HG03575 (cell line): Measurements from ENCODE around the gene NXF2.
"Not testable (repeated sequence)": the region's sequence is repeated elsewhere in the genome, so short reads cannot be mapped to it uniquely, and the experiment has no call there.

Source experiments
- ATAC-seq: cut with Tn5 transposase; IDR thresholded peaks from one replicate; pipeline ENCODE4 v1.9.1; 2021; ENCODE audit not compliant: unreplicated experiment, insufficient number of reproducible peaks, low FRiP score; ENCODE audit errors: extremely low read depth

Gene NXF2, protein sequence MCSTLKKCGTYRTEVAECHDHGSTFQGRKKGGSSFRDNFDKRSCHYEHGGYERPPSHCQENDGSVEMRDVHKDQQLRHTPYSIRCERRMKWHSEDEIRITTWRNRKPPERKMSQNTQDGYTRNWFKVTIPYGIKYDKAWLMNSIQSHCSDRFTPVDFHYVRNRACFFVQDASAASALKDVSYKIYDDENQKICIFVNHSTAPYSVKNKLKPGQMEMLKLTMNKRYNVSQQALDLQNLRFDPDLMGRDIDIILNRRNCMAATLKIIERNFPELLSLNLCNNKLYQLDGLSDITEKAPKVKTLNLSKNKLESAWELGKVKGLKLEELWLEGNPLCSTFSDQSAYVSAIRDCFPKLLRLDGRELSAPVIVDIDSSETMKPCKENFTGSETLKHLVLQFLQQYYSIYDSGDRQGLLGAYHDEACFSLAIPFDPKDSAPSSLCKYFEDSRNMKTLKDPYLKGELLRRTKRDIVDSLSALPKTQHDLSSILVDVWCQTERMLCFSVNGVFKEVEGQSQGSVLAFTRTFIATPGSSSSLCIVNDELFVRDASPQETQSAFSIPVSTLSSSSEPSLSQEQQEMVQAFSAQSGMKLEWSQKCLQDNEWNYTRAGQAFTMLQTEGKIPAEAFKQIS

DNA sequence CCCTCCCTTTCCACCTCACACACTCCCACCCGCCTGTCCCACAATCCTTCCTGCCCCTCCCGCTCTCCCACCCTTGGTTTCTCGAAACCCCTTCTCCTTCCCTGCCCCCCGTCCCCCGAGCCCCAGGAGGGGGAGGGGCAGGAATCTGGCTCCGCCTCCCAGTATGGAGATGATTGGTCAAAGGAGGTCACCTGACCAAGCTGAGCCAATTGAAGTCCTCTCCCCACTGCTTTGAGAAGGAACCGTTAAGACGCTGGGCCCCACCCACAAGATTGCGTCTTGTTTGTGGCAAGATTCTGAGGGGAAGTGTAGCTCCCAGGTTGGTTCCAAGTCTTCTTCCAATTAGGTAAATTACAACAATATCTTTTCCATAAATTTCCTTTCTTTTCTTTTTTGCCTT lies at the start of gene NXF2:
Gene NXF2 (plus strand): TSS at position 275 of the 400 bp plus-strand sequence. CDS start 59,912 bp downstream, outside the sequence.
- not testable (repeated sequence) for ATAC-seq

DNA sequence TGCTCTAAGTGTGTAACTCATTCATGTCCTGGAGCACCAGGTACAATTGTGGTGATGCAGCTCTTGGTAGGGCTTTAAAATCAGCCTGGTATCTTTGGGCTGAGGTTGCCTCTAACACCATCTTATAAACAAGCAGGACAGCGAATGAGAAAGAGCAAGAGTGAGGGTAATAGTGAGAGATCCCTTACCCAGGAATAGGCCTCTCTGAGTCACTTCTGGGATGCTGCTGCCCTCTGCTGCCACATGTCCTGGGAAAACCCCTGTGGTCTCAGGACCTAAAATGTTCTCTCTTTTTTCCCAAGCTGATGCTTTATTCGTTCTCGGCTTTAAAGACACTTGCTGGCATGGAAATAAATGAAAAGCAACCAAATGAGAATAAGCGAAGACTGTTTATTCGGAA lies 39.0 kb upstream of the NXF2 start:
- not testable (repeated sequence) for ATAC-seq

DNA sequence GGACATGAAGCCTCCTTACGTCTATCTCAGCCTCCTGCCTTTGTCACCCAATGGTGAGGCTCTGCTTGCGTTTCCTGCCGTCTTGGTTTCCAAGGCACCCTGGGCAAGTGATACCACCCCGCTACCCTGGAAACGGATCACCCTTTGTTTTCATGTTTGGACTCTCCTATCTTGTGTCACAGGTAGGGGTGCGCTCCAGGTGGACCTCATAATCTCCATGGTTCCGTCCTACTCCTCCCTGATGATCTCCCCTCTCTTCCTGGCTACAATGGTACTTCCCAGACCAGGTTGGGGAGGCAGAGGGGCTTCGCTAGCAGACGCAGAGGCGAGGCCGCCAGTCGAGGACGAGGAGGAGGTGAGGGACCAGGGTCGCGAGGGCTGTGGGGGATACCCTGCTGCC lies 32.0 kb upstream of the NXF2 start, which contains the start of gene TCP11X1:
Gene TCP11X1 (plus strand): TSS at position 316 of the 400 bp plus-strand sequence.
- ATAC-seq, result not testable (repeated sequence)

DNA sequence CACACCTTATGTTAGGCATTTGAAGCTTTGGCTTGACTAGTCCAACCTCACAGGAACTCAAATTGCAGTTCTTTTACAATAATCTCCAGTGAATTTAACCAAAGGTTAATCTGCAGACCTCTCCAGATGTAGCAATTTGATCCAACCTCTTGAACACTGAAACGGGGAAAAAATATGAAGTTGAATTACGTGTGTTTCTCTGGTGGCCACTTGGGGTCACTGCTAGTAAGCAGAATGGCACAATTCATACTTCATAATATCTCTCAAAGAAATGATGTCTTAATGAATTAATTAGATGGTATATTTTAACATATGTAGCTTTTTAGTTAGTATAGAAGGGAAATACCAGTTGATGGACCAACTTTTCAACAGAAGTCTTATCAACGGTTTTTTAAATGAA lies 30.5 kb upstream of the NXF2 start:
- not testable (repeated sequence) for ATAC-seq

DNA sequence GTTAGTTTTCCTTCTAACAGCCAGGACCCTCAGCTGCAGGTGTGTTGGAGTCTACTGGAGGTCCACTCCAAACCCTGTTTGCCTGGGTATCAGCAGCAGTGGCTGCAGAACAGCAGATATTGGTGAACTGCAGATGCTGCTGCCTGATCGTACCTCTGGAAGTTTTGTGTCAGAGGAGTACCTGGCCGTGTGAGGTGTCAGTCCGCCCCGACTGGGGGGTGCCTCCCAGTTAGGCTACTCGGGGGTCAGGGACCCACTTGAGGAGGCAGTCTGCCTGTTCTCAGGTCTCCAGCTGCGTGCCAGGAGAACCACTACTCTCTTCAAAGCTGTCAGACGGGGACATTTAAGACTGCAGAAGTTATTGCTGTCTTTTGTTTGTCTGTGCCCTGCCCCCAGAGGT lies 11.3 kb upstream of the NXF2 start:
- not testable (repeated sequence) for ATAC-seq

DNA sequence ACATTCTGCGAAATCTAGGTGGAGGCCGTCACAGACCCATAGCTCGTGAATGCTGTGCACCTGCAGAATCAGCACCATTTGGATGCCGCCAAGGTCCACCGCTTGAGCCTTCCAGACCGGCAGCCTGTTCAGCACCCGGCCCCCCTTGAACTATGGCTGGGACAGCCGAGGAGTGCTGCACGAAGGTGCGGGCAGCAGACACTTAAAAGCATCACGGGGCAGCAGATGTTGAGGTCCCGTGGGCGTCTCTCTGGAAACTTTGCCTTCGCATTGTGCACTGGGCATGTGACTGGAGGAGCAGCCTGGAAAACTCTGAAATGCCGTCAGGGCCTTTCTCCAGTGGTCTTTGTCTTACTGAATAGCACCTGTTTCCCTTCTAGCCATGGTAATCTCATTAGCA lies 6.7 kb upstream of the NXF2 start:
- ATAC-seq, result not testable (repeated sequence)

DNA sequence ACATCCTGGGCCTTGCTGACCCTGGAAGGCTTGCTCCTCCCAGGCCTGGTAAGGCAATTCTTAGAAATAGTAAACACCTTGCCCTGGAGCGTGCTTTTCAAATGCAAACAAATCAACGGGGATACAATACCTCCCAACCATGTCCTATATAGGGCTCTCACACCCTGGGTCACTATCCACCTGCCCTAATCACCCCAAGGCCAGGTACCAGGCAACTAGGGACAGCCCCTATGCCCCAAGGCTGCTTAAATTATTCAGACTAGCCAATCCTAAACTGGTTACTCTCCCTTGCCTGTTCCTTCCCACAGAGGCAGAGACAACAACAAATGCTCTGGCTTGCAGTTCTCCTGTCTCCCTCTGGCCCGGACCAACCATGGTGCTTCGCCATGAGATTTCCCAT lies 25.3 kb downstream of the NXF2 start:
- ATAC-seq, result not testable (repeated sequence)

DNA sequence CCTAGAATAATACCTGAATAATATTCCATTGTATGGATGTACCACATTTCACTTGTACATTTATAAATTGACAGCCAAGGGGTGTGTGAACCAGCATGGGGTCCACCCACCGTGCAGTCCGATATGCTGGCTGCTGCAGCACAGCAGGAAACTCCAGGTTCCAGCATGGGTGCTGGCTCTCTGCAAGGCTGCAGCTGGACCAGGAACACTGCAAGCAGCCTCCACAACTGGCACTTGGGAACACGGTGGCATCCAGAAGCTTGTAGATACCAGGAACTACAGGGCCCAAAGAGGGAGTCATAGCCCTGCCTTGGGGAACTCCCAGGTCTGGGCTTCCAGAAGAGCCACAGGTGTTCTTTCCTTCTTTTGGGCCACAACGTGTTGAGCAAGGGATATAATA lies 91.2 kb downstream of the NXF2 start:
- no peak for ATAC-seq

DNA sequence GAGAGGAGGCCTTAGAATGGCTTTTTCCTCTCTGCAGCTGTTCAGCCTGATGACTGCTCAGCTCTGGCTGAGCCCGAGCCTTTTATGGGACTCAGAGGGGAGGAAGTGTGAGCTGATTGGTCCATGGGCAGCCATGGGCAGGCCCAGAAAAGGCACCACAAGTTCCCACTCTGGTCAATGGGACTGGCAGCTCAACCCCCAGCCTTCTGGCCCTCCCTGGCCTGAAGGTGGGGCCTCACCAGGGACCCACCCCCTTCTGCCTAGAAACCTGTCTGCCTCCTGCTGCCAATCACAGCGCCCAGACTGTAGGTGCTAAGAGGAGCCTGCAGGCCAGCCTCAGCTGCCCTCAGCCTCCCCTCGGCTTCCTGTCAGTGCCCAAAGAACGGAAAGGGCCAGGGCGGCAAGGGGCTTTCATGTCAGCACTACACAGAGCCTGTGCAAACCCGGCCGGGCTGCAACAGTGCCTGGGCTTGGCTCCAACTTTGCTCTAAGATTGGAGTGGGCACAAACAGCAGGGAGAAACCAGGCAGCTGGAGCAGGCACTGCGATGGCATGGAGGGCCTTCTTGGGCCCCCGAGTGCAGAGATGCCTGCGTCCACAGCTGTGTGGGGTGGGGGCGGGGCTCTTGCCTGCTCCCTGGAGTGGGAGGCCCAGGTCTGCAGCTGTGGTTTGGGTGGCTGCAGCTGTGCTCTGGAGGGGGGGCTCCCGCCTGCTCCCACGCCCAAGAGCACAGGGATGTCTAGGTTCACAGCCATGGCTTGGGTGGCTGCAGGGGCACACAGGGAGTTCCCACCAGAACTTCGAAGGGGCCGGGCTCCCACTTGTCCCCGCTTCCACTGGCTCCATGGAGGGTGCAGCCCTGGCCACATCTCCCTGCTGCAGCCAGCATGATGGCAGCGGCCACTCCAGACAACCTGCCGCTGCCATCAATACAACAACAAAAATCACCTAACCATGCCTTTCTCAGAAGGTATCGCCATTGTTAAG lies 92.6 kb downstream of the NXF2 start:
- no peak for ATAC-seq

DNA sequence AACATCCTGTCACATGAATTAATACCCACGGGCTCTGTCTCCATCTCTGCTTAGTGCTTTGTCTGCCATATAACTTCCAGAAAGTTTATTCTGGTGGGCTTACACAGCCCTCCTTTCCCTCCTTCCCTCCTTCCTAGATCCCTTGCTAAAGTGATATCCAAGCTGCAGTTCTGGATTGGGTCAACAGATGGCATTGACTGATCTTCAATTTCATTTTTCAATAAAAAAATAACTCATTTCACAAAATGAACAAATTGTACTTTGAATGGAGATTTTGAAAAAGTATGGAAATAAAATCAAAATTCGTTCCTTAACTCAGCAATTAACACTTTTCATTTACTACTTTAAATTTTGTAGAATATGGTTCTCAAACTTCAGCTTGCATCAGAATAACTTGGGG lies 94.9 kb downstream of the NXF2 start:
- ATAC-seq, result no peak

DNA sequence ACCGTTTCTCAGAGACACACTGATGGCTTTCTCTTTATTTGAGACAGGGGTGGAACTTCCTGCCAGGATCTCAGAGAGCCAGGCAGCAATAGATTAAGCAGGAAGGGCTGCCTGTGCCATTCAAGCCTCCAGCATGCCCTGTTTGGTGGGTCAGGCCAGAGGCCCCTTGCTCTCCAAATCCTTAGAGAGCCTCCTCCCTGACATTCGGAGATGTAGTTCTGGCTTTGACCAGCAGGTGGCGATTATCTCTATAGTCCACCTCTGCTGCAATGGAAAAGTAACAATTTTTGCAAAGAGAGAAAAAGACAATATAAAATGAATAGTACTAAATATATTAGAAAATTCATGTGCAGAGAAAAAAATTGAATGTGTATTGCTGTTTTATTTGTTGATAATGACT lies 98.9 kb downstream of the NXF2 start:
- ATAC-seq, result no peak
